HL-60 (cell line): ENCODE results near the gene ANKRD11.

Experiments used
- CTCF ChIP-seq: IDR thresholded peaks from one replicate; pipeline ENCODE4 v1.5.1; 2011; ENCODE audit warnings: low read length, control low read depth, inconsistent platforms; ENCODE audit not compliant: insufficient read depth
- GABPA ChIP-seq: IDR thresholded peaks from 2 replicates; pipeline ENCODE4 v1.6.1; 2012; ENCODE audit warnings: low read depth
- POLR2AphosphoS5 ChIP-seq: IDR thresholded peaks from 2 replicates; pipeline ENCODE4 v1.6.1; 2012; ENCODE audit warnings: low read depth
- REST ChIP-seq: IDR thresholded peaks from 2 replicates; pipeline ENCODE4 v1.6.1; 2012; ENCODE audit warnings: low read depth; ENCODE audit not compliant: insufficient replicate concordance

DNA sequence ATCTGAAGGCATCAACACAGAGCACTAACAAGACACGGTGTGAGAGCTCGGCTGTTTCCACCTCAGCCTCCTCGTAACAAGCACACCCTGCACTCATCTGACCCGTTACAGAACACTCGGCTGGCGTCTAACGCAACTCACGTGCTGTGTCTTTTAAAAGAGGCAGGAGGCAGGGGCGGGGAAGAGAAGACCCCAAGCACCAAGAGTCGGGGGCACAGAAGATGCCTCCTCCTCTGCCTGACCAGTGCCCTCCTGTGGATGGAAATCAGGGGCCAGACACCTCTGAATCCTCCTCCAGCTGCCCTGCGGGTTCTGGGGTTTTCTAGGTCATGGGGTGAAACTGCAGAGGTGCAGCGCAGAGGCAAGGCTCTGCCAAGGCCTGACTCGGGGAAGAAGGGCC lies 198.6 kb downstream of the ANKRD11 start:
- no peak for TF ChIP-seq CTCF
- no peak for TF ChIP-seq POLR2AphosphoS5
- TF ChIP-seq REST: no peak
- no peak for TF ChIP-seq GABPA
